CD14-positive monocyte (primary cell): ENCODE measurements around the gene GALK2. TPM values are rescaled to one million over a fixed set of nuclear protein-coding genes. Genes with fewer than 3 reads are reported as not detected.
A peak's percentile ranks its signal among the peaks of the same experiment; 100 is the strongest.

Experiments used
- DNase-seq, 3 donors: peaks; one replicate each; pipeline ENCODE4 v3.0.0-alpha.2; 2011 to 2022
- H2AFZ ChIP-seq: 2 replicates; pipeline ENCODE4 v1.6.0; 2012; ENCODE audit warnings: mild to moderate bottlenecking, low read depth, low read length, inconsistent platforms; ENCODE audit not compliant: insufficient read depth, poor library complexity, severe bottlenecking
- H3K27ac ChIP-seq, 2 donors: 1 replicate in 1 of 2; 2 replicates in 1 of 2; pipeline ENCODE4 v1.5.1; 2012 to 2013; ENCODE audit warnings: low read length in 2 of 2, control low read depth in 1 of 2, inconsistent platforms in 1 of 2, low read depth in 1 of 2, mild to moderate bottlenecking in 1 of 2
- H3K27me3 ChIP-seq, 2 donors: one replicate each; pipeline versions ENCODE4 v1.6.0 to v1.6.1; 2011 to 2013; ENCODE audit warnings: low read length in 2 of 2; ENCODE audit not compliant: control insufficient read depth in 2 of 2, insufficient read depth in 2 of 2
- H3K36me3 ChIP-seq, 2 donors: replicated peaks in 1 of 2; 1 replicate in 1 of 2; 2 replicates in 1 of 2; pipeline versions ENCODE4 v1.5.1 to v1.6.1; 2012 to 2013; ENCODE audit warnings: low read length in 2 of 2, control low read depth in 1 of 2, inconsistent platforms in 1 of 2, mild to moderate bottlenecking in 1 of 2; ENCODE audit not compliant: insufficient read depth in 2 of 2, control insufficient read depth in 1 of 2
- H3K4me1 ChIP-seq, 2 donors: 1 replicate in 1 of 2; 2 replicates in 1 of 2; pipeline versions ENCODE4 v1.5.1 to v1.6.1; 2012 to 2013; ENCODE audit warnings: low read length in 2 of 2, control low read depth in 1 of 2, inconsistent platforms in 1 of 2, mild to moderate bottlenecking in 1 of 2, moderate library complexity in 1 of 2; ENCODE audit not compliant: insufficient read depth in 2 of 2, control insufficient read depth in 1 of 2
- H3K4me2 ChIP-seq: replicated peaks from 2 replicates; pipeline ENCODE3; 2012; ENCODE audit warnings: low read length, moderate library complexity, mild to moderate bottlenecking; ENCODE audit not compliant: poor library complexity, severe bottlenecking; ENCODE audit errors: extremely low read depth
- H3K4me3 ChIP-seq, 3 experiments: fragments of 200-600 bp in 1 of 3; sonication (generic) in 1 of 3; replicated peaks in 1 of 3; 1 replicate in 2 of 3; 2 replicates in 1 of 3; pipeline ENCODE4 v1.5.1; 2011 to 2013; ENCODE audit warnings: low read length in 3 of 3, mild to moderate bottlenecking in 3 of 3, control low read depth in 2 of 3, low read depth in 2 of 3, inconsistent platforms in 1 of 3, moderate library complexity in 1 of 3
- H3K79me2 ChIP-seq: 2 replicates; pipeline ENCODE4 v1.6.0; 2012; ENCODE audit warnings: mild to moderate bottlenecking, control low read depth, inconsistent platforms, low read length, moderate library complexity; ENCODE audit not compliant: insufficient read depth
- H3K9ac ChIP-seq: 2 replicates; pipeline ENCODE4 v1.6.0; 2017; ENCODE audit warnings: low read length, mild to moderate bottlenecking; ENCODE audit not compliant: insufficient read depth, poor library complexity, severe bottlenecking
- H3K9me3 ChIP-seq, 2 donors: replicated peaks in 1 of 2; 1 replicate in 1 of 2; 2 replicates in 1 of 2; pipeline versions ENCODE4 v1.5.1 to v1.6.1; 2012 to 2013; ENCODE audit warnings: low read length in 2 of 2, control low read depth in 1 of 2; ENCODE audit not compliant: control insufficient read depth in 1 of 2, insufficient read depth in 1 of 2
- H4K20me1 ChIP-seq: 2 replicates; pipeline ENCODE4 v1.6.0; 2012; ENCODE audit warnings: mild to moderate bottlenecking, low read length, control low read depth, moderate library complexity; ENCODE audit not compliant: insufficient read depth
- H3K27ac Mint-ChIP-seq, 7 donors: one replicate each; pipeline ENCODE4 v1.8.0; 2020; ENCODE audit warnings: mild to moderate bottlenecking in 7 of 7, mixed read lengths in 7 of 7, moderate library complexity in 6 of 7, inconsistent platforms in 2 of 7
- H3K27me3 Mint-ChIP-seq, 3 donors: one replicate each; pipeline ENCODE4 v1.8.0; 2021 to 2022; ENCODE audit warnings: low read depth in 3 of 3, mild to moderate bottlenecking in 3 of 3, mixed read lengths in 3 of 3, moderate library complexity in 3 of 3, inconsistent platforms in 1 of 3
- H3K36me3 Mint-ChIP-seq, 2 donors: one replicate each; pipeline ENCODE4 v1.8.0; 2020; ENCODE audit warnings: mixed read lengths in 2 of 2, inconsistent platforms in 1 of 2, mild to moderate bottlenecking in 1 of 2
- H3K4me1 Mint-ChIP-seq: one replicate; pipeline ENCODE4 v1.8.0; 2020; ENCODE audit warnings: mild to moderate bottlenecking, mixed read lengths
- H3K4me3 Mint-ChIP-seq, 2 donors: one replicate each; pipeline ENCODE4 v1.8.0; 2020; ENCODE audit warnings: mild to moderate bottlenecking in 2 of 2, mixed read lengths in 2 of 2, moderate library complexity in 1 of 2
- H3K9me3 Mint-ChIP-seq, 7 donors: one replicate each; pipeline ENCODE4 v1.8.0; 2020 to 2022; ENCODE audit warnings: mixed read lengths in 7 of 7, mild to moderate bottlenecking in 6 of 7, moderate library complexity in 6 of 7, inconsistent platforms in 2 of 7
- CTCF ChIP-seq: fragments of 200-600 bp; IDR thresholded peaks from one replicate; pipeline ENCODE4 v1.8.0; 2022; ENCODE audit warnings: antibody characterized with exemption, mild to moderate bottlenecking
- WGBS: methylation state at CpG from one replicate; pipeline ENCODE4 v1.1.5; 2013; ENCODE audit warnings: missing lambda C conversion rate; ENCODE audit not compliant: insufficient coverage; 5-methylcytosine and 5-hydroxymethylcytosine counted together
- intact Hi-C, 2 donors: fragments of 100-400 bp; cut with micrococcal nuclease; formaldehyde crosslinking; loops; one replicate each; pipeline versions ENCODE4 v1.15.0 to v1.15.1; 2023
- polyA plus RNA-seq, 3 donors: library from polyadenylated mRNA; depleted of rRNA in 1 of 3; unstranded in 2 of 3; stranded (reverse) in 1 of 3; fragments of 300-500 nt in 2 of 3; fragments of >200 nt in 1 of 3; fragmentation: Illumina TruSeq in 2 of 3; gene quantifications; 1 replicate in 2 of 3; 2 replicates in 1 of 3; pipeline ENCODE4 v1.2.3, GENCODE V29; 2012 to 2021

The GALK2 gene
- polyA plus RNA-seq, 3 donors = 14.2 to 16.9 (median 14.5) TPM

DNA sequence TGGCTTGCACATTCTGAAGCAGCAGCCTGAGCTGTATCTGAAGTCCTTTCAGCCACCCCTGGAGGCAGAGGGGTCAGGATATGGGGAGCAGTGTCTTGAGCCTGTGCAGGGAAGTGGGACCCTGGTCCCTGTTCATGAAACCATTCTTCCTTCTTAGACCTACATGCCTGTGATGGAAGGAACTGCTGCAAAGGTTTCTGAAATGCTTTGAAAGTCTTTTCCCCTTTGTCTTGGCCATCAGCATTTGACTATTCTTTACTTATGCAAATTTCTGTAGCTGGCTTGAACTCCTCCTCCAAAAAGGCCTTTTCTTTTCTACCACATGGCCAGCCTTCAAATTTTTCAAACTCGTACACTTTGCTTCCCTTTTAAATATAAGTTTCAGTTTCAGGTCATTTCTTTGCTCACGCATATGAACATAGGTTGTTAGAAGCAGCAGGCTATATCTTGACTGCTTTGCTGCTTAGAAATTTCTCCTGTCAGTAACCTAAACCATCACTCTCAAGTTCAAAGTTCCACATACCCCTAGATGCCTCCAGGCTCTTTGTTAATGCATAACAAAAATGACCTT, 62.3 kb downstream of the GALK2 start:
- peaks cover 0 to 1% (median 0%) of the 10 kb centered on the region in 3 donors for H3K27me3 Mint-ChIP-seq
- Histone ChIP-seq H3K27me3 (no peaks in the 10 kb centered on the region), H3K36me3 (peaks cover 0 to 46% of the 10 kb centered on the region in 2 donors), H3K4me3 (peak overlapping the region in 1 of 3 experiments; percentile 43), H4K20me1 (no peaks in the 10 kb centered on the region), H3K27ac (peak overlapping the region in 1 of 2 donors; percentile 72), H3K4me2 (peak overlapping the region; percentile 28), H3K4me1 (peaks cover 22 to 27% of the 10 kb centered on the region in 2 donors), H2AFZ (no peak overlapping the region), H3K9me3 (peaks cover 25% of the 10 kb centered on the region in 2 donors), H3K79me2 (peaks cover 15% of the 10 kb centered on the region), H3K9ac (no peak overlapping the region)
- peaks cover 39 to 58% of the 10 kb centered on the region in 2 donors for H3K36me3 Mint-ChIP-seq
- no peak for TF ChIP-seq CTCF
- H3K4me3 Mint-ChIP-seq = peak overlapping the region in 1 of 2 donors; percentile 61
- peaks cover 31% of the 10 kb centered on the region for H3K4me1 Mint-ChIP-seq
- DNase-seq = no peak
- peak overlapping the region; percentile 1 to 76 (median 41) for H3K27ac Mint-ChIP-seq
- intact Hi-C loops = loop anchor here (10.0 kb wide), 1 partner anchor 912 kb away; no protein-coding TSS in a partner anchor
- WGBS = no CpG with 5 or more reads among the region's 2 CpGs
- H3K9me3 Mint-ChIP-seq = peaks cover 29 to 43% (median 36%) of the 10 kb centered on the region in 7 donors

- Histone ChIP-seq H3K79me2 (no peaks in the 10 kb centered on the region), H3K9me3 (peaks cover 9 to 12% of the 10 kb centered on the region in 2 donors), H3K4me2 (peak overlapping the region; percentile 57), H3K27ac (peak overlapping the region in 1 of 2 donors; percentile 72), H3K27me3 (no peaks in the 10 kb centered on the region), H2AFZ (no peak overlapping the region), H3K36me3 (peaks cover 16 to 43% of the 10 kb centered on the region in 2 donors), H3K4me3 (peak overlapping the region in 1 of 3 experiments; percentile 28), H3K4me1 (peaks cover 22 to 27% of the 10 kb centered on the region in 2 donors), H4K20me1 (no peaks in the 10 kb centered on the region), H3K9ac (no peak overlapping the region)
- peaks cover 25 to 34% of the 10 kb centered on the region in 2 donors for H3K36me3 Mint-ChIP-seq
- H3K4me3 Mint-ChIP-seq = peak overlapping the region in 1 of 2 donors; percentile 5
- peak overlapping the region; percentile 77 to 90 (median 83) for H3K27ac Mint-ChIP-seq
- intact Hi-C loops = loop anchor here (10.0 kb wide), 1 partner anchor 909 kb away; no protein-coding TSS in a partner anchor
- peaks cover 28% of the 10 kb centered on the region for H3K4me1 Mint-ChIP-seq
- peaks cover 9 to 22% (median 17%) of the 10 kb centered on the region in 7 donors for H3K9me3 Mint-ChIP-seq
- H3K27me3 Mint-ChIP-seq = no peaks in the 10 kb centered on the region
- TF ChIP-seq CTCF = peak; percentile 75
- 25% methylated on average over 2 of the region's 3 CpGs for WGBS
- peak; percentile 65 to 69 (median 66) for DNase-seq
Measured at GRCh38 chr15:49235446-49236124, 65.5 kb downstream of the GALK2 start.
